G401 (cell line): Measurements from ENCODE around the gene CD37. TPM values are rescaled to one million over a fixed set of nuclear protein-coding genes. Genes with fewer than 3 reads are reported as not detected.
"Not testable (repeated sequence)": the region's sequence is repeated elsewhere in the genome, so short reads cannot be mapped to it uniquely, and the experiment has no call there.

Experiments
- DNase-seq: peaks from one replicate; pipeline ENCODE4 v3.0.0-alpha.2; 2015; ENCODE audit warnings: low spot score
- in situ Hi-C: cut with HindIII; loops from 2 replicates; pipeline ENCODE4 v1.10.0; 2016; ENCODE audit warnings: low sequenced_read_pairs, mixed read lengths
- total RNA-seq: library from RNA; depleted of rRNA; stranded (reverse); fragments of >200 nt; shearing (Covaris generic); gene quantifications from 2 replicates; pipeline ENCODE4 v1.2.3, GENCODE V29; 2014; rRNA removed

CD37 gene
- total RNA-seq = not detected in 2 replicates

DNA sequence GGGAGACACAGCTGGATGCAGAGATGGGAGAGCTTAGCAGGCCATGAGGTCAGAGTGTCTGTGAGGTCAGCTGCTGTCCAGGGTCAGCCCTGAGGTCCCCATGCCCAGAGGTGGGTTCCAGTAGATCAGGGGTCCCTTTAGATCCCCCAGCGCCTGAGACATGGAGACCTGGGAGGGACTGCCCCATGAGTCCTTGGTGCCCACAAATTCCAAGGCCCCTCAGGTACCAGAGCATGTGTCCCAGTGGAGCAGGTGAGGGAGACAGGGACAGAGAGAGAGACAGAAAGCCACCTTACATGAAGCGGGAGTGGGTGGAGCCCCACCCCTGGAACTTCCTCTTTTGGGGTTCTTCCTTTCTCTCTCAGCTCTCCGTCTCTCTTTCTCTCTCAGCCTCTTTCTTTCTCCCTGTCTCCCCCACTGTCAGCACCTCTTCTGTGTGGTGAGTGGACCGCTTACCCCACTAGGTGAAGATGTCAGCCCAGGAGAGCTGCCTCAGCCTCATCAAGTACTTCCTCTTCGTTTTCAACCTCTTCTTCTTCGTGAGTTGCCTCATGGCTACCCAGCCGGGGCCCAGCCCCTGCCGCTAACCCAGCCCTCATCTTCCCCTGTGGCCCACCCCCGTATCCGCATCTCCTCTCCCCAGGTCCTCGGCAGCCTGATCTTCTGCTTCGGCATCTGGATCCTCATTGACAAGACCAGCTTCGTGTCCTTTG lies at the start of gene CD37:
CD37 (plus strand) TSS at position 336 of the 713 bp plus-strand sequence; CDS start at position 471, 135 bp downstream.
- DNase-seq = no peak
- in situ Hi-C loops = no loop called here

GRCh38 chr19:49287141-49287770 lies 48.0 kb upstream of the CD37 start:
- DNase-seq = no peak
- in situ Hi-C loops = no loop called here

DNA sequence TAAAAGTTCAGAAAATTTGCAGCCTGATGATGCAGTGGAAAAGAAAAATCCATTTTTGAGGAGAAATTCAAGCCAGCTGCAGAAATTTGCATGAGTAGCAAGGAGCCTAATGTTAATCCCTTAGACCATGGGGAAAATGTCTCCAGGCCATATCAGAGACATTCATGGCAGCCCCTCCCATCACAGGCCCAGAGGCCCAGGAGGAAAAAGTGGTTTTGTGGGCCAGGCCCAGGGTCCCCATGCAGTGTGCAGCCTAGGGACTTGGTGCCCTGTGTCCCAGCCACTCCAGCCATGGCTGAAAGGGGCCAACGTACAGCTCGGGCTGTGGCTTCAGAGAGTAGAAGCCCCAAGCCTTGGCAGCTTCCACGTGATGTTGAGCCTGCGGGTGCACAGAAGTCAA lies 47.0 kb upstream of the CD37 start:
- in situ Hi-C loops = not testable (repeated sequence)

DNA sequence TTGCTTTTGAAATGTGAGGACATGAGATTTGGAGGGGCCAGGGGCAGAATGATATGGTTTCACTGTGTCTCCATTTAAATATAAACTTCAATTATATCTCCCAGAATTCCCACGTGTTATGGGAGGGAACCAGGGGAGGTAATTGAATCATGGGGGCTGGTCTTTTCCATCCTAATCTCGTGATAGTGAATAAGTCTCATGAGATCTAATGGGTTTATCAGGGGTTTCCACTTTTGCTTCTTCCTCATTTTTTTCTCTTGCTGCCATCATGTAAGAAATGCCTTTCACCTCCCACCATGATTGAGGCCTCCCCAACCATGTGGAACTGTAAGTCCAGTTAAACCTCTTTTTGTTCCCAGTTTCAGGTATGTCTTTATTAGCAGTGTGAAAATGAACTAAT lies 45.9 kb upstream of the CD37 start:
- in situ Hi-C loops = not testable (repeated sequence)

More for the DNA sequence above, 47.0 kb upstream of the CD37 start:
- DNase-seq = not testable (repeated sequence)

DNA sequence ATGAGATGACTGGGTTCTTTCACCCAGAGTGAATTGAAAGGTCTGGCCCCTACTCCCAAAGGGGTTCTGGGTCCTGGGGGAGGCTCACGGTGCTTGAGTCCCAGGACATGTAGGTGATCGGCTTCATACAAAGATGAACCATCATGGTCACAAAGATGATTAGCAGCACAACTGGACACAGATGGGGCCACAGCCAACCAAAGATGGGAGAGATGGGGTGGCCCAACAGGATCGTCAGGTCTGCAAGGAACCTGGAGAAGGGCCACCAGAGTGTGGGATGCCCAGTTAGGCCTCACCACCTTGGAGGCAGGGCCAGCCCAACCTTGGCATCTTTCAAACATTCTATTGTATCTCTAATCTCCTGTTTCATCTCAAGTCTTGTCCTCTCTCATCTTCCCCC lies 44.7 kb upstream of the CD37 start:
- DNase-seq = no peak
- in situ Hi-C loops = no loop called here

More for the DNA sequence above, 45.9 kb upstream of the CD37 start:
- DNase-seq = not testable (repeated sequence)

DNA sequence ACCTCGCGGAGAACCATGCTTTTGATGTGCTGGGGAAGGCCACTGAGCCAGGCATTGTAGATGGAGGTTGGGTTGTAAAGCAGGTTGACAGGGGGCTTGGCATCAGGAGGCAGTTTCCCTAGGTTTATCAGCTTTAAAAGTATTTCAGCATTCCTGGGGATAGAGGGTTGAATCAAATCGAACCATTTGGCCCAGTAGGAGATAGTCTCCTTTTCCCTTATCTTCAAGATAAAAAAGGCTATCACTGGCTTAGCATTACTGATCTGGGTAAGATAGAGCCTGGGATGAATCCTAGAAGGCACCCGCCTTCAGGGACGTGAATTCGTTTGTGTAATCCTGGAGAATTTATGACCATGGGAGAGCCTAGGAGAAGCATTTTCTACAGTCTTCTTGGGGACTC lies 40.8 kb upstream of the CD37 start:
- in situ Hi-C loops = no loop called here
- no peak for DNase-seq

- DNase-seq = no peak
- in situ Hi-C loops = no loop called here
Observed at GRCh38 chr19:49295208-49295880, 39.9 kb upstream of the CD37 start.

GRCh38 chr19:49297403-49297802 lies 37.8 kb upstream of the CD37 start:
- DNase-seq = no peak
- in situ Hi-C loops = no loop called here

DNA sequence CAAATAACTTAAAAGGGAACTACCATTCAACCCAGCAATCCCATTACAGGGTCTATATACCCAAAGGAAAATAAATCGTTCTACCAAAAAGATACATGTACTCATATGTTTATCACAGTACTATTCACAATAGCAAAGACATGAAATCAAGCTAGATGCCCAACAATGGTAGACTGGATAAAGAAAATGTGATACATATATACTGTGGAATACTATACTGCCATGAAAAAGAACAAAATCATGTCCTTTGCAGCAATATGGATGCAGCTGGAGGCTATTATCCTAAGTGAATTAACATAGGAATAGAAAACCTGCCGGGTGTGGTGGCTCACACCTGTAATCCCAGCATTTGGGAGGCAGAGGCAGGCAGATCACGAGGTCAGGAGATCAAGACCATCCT lies 36.6 kb upstream of the CD37 start:
- DNase-seq, in situ Hi-C loops: not testable (repeated sequence)

GRCh38 chr19:49301165-49301865 lies 33.9 kb upstream of the CD37 start:
- in situ Hi-C loops = no loop called here
- peak; percentile 39 for DNase-seq

- in situ Hi-C loops = no loop called here
- DNase-seq = no peak
Observed at GRCh38 chr19:49301866-49302252, 33.3 kb upstream of the CD37 start.

DNA sequence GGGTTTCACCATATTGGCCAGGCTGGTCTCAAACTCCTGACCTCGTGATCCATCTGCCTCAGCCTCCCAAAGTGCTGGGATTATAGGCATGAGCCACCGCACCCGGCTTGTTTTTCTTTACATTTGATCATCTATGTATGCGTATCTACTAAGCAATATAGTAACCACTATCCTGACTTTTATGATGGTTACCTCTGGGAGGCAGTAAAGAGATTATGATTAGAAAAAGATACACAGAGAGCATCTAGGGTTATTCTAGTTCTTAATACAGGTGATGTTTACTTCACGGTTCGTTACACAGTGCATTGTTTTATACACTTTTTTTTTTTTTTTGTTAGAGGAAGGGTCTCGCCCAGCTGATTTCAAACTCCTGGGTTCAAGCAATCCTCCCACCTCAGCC lies 28.5 kb upstream of the CD37 start:
- in situ Hi-C loops = not testable (repeated sequence)
- DNase-seq = peak; percentile 5

- in situ Hi-C loops = no loop called here
- no peak for DNase-seq
Observed at GRCh38 chr19:49309087-49309486, 26.1 kb upstream of the CD37 start.

GRCh38 chr19:49315111-49315510 lies 20.1 kb upstream of the CD37 start:
- in situ Hi-C loops = no loop called here
- no peak for DNase-seq

- in situ Hi-C loops = no loop called here
- no peak for DNase-seq
Observed at GRCh38 chr19:49316284-49316683, 18.9 kb upstream of the CD37 start.

GRCh38 chr19:49318296-49318695 lies 16.9 kb upstream of the CD37 start:
- in situ Hi-C loops = no loop called here
- no peak for DNase-seq

DNA sequence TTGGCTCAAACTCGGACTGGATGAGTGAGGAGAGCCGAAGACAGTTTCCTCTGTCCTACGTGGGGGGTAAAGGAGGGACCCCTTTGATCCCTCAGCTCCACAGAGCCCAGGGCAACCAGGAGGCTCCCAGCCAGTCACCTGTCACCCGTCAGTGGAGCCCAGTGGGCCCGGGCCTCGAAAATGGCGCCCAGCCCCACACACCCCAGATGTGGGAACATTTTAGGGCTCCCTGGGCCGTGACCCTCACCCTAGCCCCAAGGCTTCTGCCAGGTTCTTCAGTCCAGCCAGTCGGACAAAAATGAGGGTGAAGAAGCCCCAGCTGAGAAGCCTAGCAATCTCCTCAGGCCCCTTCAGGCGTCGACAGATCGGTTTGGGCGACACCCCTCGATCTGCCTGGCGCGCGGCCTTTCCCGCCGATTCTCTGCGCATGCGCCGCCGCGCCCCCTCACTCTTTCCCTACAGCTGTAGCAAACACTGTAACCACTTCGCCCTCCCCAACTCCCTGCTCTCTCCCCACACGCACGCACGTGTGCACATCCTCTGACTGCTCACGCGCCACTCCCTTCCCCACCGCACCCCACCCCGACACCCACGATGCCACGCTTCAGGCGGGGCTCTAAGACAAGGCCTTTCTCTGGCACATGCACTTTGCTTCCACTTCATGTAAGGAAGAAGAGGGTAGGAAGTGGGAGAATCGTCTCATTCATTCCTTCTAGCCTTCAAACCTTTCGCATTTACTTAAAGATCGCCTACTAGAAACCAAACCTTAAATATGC lies 10.2 kb upstream of the CD37 start, which contains the start of gene SLC6A16:
SLC6A16 (minus strand) TSS at position 391 of the 776 bp plus-strand sequence. CDS start 13,844 bp downstream, outside the sequence.
- DNase-seq = no peak
- in situ Hi-C loops = loop anchor here (10.0 kb wide), 1 partner anchor 60 kb away; no protein-coding TSS in a partner anchor

- in situ Hi-C loops = loop anchor here (10.0 kb wide), 1 partner anchor 61 kb away; no protein-coding TSS in a partner anchor
- not testable (repeated sequence) for DNase-seq
Observed at GRCh38 chr19:49325756-49326155, 9.4 kb upstream of the CD37 start.
